Naive thymus-derived CD4-positive, alpha-beta T cell (primary cell): ENCODE results near the gene CATSPER3. TPM values are rescaled to one million over a fixed set of nuclear protein-coding genes. Genes with fewer than 3 reads are reported as not detected.

Source experiments
- ATAC-seq: fragments of 150-1000 bp; cut with Tn5 transposase; 2 replicates; pipeline ENCODE4 v1.10.0; 2021; ENCODE audit warnings: mild to moderate bottlenecking, moderate library complexity
- CTCF ChIA-PET: fragments of 350-600 bp; sonication (Branson Sonifier 250); formaldehyde crosslinking; loops from one replicate; lab custom pipeline; 2021; ENCODE audit warnings: antibody characterized with exemption; lab: Charles Lee
- POLR2A ChIA-PET: fragments of 350-600 bp; sonication (Branson Sonifier 250); formaldehyde crosslinking; loops from one replicate; lab custom pipeline; 2021; ENCODE audit warnings: antibody characterized with exemption, inconsistent platforms; lab: Charles Lee
- DNase-seq, 9 donors: peaks; one replicate each; pipeline versions ENCODE4 v3.0.0 to v3.0.0-alpha.2; 2020 to 2022; ENCODE audit warnings: mixed read lengths in 1 of 9
- H3K27ac ChIP-seq: one replicate; pipeline ENCODE4 v1.7.0; 2013; ENCODE audit warnings: mild to moderate bottlenecking, low read depth, low read length, moderate library complexity
- H3K27me3 ChIP-seq, 2 donors: one replicate each; pipeline ENCODE4 v1.7.0; 2013; ENCODE audit warnings: low read length in 2 of 2, mild to moderate bottlenecking in 2 of 2, moderate library complexity in 2 of 2; ENCODE audit not compliant: control insufficient read depth in 2 of 2, insufficient read depth in 2 of 2
- H3K36me3 ChIP-seq, 3 experiments: 1 replicate in 2 of 3; 2 replicates in 1 of 3; pipeline ENCODE4 v1.7.0; 2013; ENCODE audit warnings: low read length in 3 of 3, mild to moderate bottlenecking in 3 of 3, moderate library complexity in 1 of 3; ENCODE audit not compliant: insufficient read depth in 3 of 3, control insufficient read depth in 2 of 3
- H3K4me1 ChIP-seq, 2 donors: one replicate each; pipeline ENCODE4 v1.7.0; 2013; ENCODE audit warnings: low read length in 2 of 2, mild to moderate bottlenecking in 2 of 2, moderate library complexity in 1 of 2; ENCODE audit not compliant: control insufficient read depth in 2 of 2, insufficient read depth in 2 of 2
- H3K4me3 ChIP-seq: 2 replicates; pipeline ENCODE4 v1.7.0; 2013; ENCODE audit warnings: mild to moderate bottlenecking, low read length
- H3K9me3 ChIP-seq, 3 experiments: 1 replicate in 2 of 3; 2 replicates in 1 of 3; pipeline ENCODE4 v1.7.0; 2013; ENCODE audit warnings: low read length in 3 of 3; ENCODE audit not compliant: control insufficient read depth in 2 of 3
- H3K27ac Mint-ChIP-seq, 9 donors: one replicate each; pipeline ENCODE4 v1.8.0; 2020 to 2022; ENCODE audit warnings: mixed read lengths in 9 of 9, mild to moderate bottlenecking in 8 of 9, moderate library complexity in 5 of 9, inconsistent platforms in 2 of 9
- H3K27me3 Mint-ChIP-seq, 5 donors: one replicate each; pipeline ENCODE4 v1.8.0; 2021 to 2022; ENCODE audit warnings: mixed read lengths in 5 of 5, mild to moderate bottlenecking in 1 of 5
- H3K36me3 Mint-ChIP-seq, 5 donors: one replicate each; pipeline ENCODE4 v1.8.0; 2020 to 2022; ENCODE audit warnings: mixed read lengths in 5 of 5, mild to moderate bottlenecking in 3 of 5, inconsistent platforms in 1 of 5
- H3K4me1 Mint-ChIP-seq, 7 donors: one replicate each; pipeline ENCODE4 v1.8.0; 2020 to 2022; ENCODE audit warnings: mixed read lengths in 7 of 7, mild to moderate bottlenecking in 3 of 7, inconsistent platforms in 1 of 7
- H3K4me3 Mint-ChIP-seq, 10 donors: one replicate each; pipeline ENCODE4 v1.8.0; 2020 to 2022; ENCODE audit warnings: mild to moderate bottlenecking in 10 of 10, mixed read lengths in 10 of 10, moderate library complexity in 6 of 10, inconsistent platforms in 2 of 10
- H3K9me3 Mint-ChIP-seq, 11 donors: one replicate each; pipeline ENCODE4 v1.8.0; 2020 to 2022; ENCODE audit warnings: mixed read lengths in 11 of 11, mild to moderate bottlenecking in 4 of 11, inconsistent platforms in 1 of 11, moderate library complexity in 1 of 11
- intact Hi-C, 2 donors: fragments of 100-400 bp; cut with micrococcal nuclease; formaldehyde crosslinking; loops; one replicate each; pipeline ENCODE4 v1.15.1; 2023
- polyA plus RNA-seq, 2 donors: library from polyadenylated mRNA; unstranded; fragments of 300-500 nt; fragmentation: Illumina TruSeq; gene quantifications; one replicate each; pipeline ENCODE4 v1.2.3, GENCODE V29; 2021
- total RNA-seq, 6 experiments: library from RNA in 5 of 6; stranded (reverse) in 5 of 6; gene quantifications; 1 replicate in 5 of 6; 2 replicates in 1 of 6; pipeline ENCODE4 v1.2.3 and lab custom pipeline; 2021 to 2026

The CATSPER3 gene
- total and polyA plus RNA-seq, 7 experiments from 2014 or later, result 0.45 to 1.5 (median 0.81) TPM

DNA sequence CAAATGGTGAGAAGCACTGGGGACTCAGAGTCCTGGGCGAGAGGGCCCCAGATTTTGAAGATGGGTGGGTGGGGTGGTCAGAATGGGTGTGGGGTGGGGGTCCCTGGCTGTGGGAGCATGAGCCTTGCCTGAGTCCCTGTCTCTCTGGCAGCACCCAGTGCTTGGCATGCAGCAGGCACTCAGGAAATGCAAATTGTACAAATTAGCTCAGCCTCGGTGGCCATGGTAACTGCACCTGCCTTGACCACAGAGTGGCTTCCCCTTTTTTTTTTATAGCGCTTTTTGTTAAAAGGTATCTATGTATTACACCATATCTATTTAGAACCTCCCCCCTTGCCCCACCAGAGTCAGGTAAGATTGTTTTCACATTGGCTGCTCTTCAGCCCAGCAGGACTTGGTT is 85.6 kb downstream of the CATSPER3 start:
- Histone ChIP-seq H3K27ac (no peak overlapping the region), H3K27me3 (no peaks in the 10 kb centered on the region), H3K4me1 (no peaks in the 10 kb centered on the region), H3K4me3 (no peak overlapping the region), H3K9me3 (no peaks in the 10 kb centered on the region), H3K36me3 (no peaks in the 10 kb centered on the region)
- ChIA-PET POLR2A (no interaction called here), CTCF (no interaction called here)
- Mint-ChIP-seq H3K4me1 (peaks cover 0 to 6% (median 0%) of the 10 kb centered on the region in 7 donors), H3K4me3 (no peak overlapping the region), H3K27ac (no peak overlapping the region), H3K9me3 (no peaks in the 10 kb centered on the region), H3K27me3 (peaks cover 52 to 63% (median 61%) of the 10 kb centered on the region in 5 donors), H3K36me3 (no peaks in the 10 kb centered on the region)
- DNase-seq (no peak), ATAC-seq (peak; percentile 43)
- intact Hi-C loops, result no loop called here

DNA sequence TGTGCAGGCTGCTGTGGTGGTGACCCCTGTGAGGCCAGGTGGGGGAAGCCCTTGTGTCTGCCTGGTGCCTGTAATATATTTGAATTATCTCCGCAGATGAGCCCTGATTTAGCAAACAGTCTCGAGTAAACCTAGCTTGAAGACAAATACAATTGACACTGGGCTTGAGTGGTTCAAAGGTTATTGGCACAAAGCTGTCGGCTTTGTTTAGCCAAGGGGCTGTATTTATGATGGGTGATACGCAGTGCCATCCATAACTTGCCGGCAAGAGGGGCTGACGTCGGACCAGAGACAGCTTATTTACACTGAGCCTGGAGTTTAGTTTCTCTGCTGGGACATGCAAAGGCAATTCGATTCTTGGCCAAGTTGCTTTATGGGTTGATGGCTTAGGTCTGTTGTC is 86.3 kb downstream of the CATSPER3 start:
- no peaks in the 10 kb centered on the region for H3K36me3 Mint-ChIP-seq

DNA sequence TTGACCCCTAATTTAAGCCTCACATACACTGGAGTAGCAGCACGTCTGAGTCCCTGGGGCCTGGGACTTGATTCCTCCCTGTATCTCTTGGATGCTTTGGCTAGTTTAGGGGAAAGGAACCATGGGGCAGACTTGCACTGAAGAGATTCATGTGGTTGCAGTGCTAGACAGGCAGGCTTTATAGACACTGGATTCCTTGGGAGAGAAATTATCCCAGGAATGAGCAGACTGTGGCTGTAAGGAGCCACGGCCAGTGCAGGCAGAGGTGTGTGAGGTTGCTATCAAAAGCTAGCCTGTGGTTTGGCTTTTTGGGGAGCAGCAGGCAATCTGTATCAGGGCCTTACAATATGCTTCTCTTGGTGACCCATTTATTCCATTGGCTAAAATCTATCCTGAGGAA is 86.8 kb downstream of the CATSPER3 start:
- Histone ChIP-seq H3K4me3 (no peak overlapping the region), H3K9me3 (no peaks in the 10 kb centered on the region), H3K27ac (no peak overlapping the region), H3K36me3 (no peaks in the 10 kb centered on the region), H3K27me3 (no peaks in the 10 kb centered on the region), H3K4me1 (no peaks in the 10 kb centered on the region)
- no peak for ATAC-seq
- H3K27me3 Mint-ChIP-seq, result peaks cover 50 to 58% (median 57%) of the 10 kb centered on the region in 5 donors
- peaks cover 0 to 6% (median 0%) of the 10 kb centered on the region in 7 donors for H3K4me1 Mint-ChIP-seq
- no peak for DNase-seq
- no peak overlapping the region for H3K4me3 Mint-ChIP-seq
- no peaks in the 10 kb centered on the region for H3K36me3 Mint-ChIP-seq
- ChIA-PET POLR2A (no interaction called here), CTCF (interaction anchor here (0.6 kb wide), 1 partner anchor 94 kb away, joined by 3 read pairs; no protein-coding TSS in a partner anchor)
- intact Hi-C loops, result no loop called here
- no peaks in the 10 kb centered on the region for H3K9me3 Mint-ChIP-seq
- no peak overlapping the region for H3K27ac Mint-ChIP-seq

More for the DNA sequence above, 86.3 kb downstream of the CATSPER3 start:
- intact Hi-C loops, result no loop called here
- Mint-ChIP-seq H3K27ac (no peak overlapping the region), H3K4me3 (no peak overlapping the region), H3K27me3 (peaks cover 52 to 63% (median 61%) of the 10 kb centered on the region in 5 donors), H3K4me1 (peaks cover 0 to 6% (median 0%) of the 10 kb centered on the region in 7 donors), H3K9me3 (no peaks in the 10 kb centered on the region)
- ChIA-PET POLR2A (no interaction called here), CTCF (interaction anchor here (0.6 kb wide), 1 partner anchor 94 kb away, joined by 3 read pairs; no protein-coding TSS in a partner anchor)
- no peaks in the 10 kb centered on the region for H3K9me3 ChIP-seq
- no peaks in the 10 kb centered on the region for H3K4me1 ChIP-seq
- no peaks in the 10 kb centered on the region for H3K27me3 ChIP-seq
- ATAC-seq (no peak), DNase-seq (no peak)
- H3K36me3 ChIP-seq, result no peaks in the 10 kb centered on the region
- no peak overlapping the region for H3K4me3 ChIP-seq
- no peak overlapping the region for H3K27ac ChIP-seq

DNA sequence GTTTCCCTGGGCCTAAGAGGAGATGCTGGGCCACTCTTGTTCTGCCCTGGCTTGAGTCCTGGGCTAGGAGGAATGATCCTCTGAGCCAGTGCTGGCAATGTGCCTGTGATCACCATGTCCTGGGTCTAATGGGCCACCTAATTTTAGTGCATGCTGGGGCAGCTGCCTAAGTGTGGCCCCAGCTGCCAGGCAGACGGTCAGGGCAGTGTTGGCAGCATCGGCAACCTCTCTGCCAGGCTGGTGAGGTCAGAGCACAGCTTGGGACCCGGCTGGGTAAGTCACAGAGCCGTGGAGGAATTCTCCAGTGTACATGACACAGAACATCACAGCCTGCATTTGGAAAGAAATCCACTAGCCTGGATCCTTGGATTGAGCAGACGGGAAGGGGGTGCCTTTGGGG is 87.7 kb downstream of the CATSPER3 start:
- H3K4me3 Mint-ChIP-seq, result no peak overlapping the region
- DNase-seq (no peak), ATAC-seq (no peak)
- Histone ChIP-seq H3K4me1 (no peaks in the 10 kb centered on the region), H3K27me3 (no peaks in the 10 kb centered on the region), H3K4me3 (no peak overlapping the region), H3K27ac (no peak overlapping the region), H3K36me3 (no peaks in the 10 kb centered on the region), H3K9me3 (no peaks in the 10 kb centered on the region)
- no peak overlapping the region for H3K27ac Mint-ChIP-seq
- POLR2A ChIA-PET, result no interaction called here
- H3K27me3 Mint-ChIP-seq, result peaks cover 43 to 56% (median 51%) of the 10 kb centered on the region in 5 donors
- CTCF ChIA-PET, result no interaction called here
- no peaks in the 10 kb centered on the region for H3K36me3 Mint-ChIP-seq
- intact Hi-C loops, result no loop called here
- peaks cover 0 to 6% (median 0%) of the 10 kb centered on the region in 7 donors for H3K4me1 Mint-ChIP-seq
- no peaks in the 10 kb centered on the region for H3K9me3 Mint-ChIP-seq

DNA sequence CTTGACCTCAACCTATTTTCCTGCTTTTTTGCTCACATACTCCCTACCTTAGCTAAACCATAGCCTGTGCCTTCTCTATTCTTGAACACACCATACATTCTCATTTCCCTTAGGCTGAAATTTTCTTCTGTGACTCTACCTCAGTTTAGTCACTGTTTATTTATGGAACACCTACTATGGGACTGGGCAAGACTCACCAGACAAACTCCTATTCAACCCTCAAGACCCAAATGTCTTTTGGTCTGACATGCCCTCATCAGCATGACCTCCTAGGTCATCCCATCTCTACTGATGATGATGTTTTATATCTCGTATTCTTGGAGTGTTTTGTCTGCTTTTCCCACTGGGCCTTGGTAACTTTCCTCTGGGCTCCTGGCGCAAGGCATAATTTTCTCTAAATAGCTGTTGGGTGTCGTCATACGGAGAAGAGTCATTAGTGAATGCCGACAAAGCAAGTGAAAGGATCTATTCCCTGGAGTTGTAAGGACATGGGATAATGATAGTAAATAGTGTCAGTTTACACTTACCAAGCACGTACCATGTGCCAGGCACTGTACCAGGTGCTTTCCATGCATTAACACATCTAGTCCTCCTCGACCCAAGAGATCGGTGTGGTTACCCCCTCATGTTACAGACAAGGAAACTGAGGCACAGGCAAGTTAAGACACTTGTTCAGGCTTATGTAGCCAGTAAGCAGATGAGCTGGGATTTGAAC is 88.8 kb downstream of the CATSPER3 start:
- H3K27me3 Mint-ChIP-seq, result peaks cover 32 to 51% (median 41%) of the 10 kb centered on the region in 5 donors
- H3K4me3 ChIP-seq, result no peak overlapping the region
- no peak for ATAC-seq
- H3K27ac ChIP-seq, result no peak overlapping the region
- no peaks in the 10 kb centered on the region for H3K27me3 ChIP-seq
- no peak overlapping the region for H3K4me3 Mint-ChIP-seq
- ChIA-PET CTCF (no interaction called here), POLR2A (no interaction called here)
- intact Hi-C loops, result no loop called here
- no peaks in the 10 kb centered on the region for H3K9me3 Mint-ChIP-seq
- no peaks in the 10 kb centered on the region for H3K36me3 Mint-ChIP-seq
- H3K4me1 Mint-ChIP-seq, result peaks cover 0 to 2% (median 0%) of the 10 kb centered on the region in 7 donors
- H3K27ac Mint-ChIP-seq, result no peak overlapping the region
- H3K4me1 ChIP-seq, result no peaks in the 10 kb centered on the region
- no peak for DNase-seq
- no peaks in the 10 kb centered on the region for H3K36me3 ChIP-seq
- no peaks in the 10 kb centered on the region for H3K9me3 ChIP-seq

DNA sequence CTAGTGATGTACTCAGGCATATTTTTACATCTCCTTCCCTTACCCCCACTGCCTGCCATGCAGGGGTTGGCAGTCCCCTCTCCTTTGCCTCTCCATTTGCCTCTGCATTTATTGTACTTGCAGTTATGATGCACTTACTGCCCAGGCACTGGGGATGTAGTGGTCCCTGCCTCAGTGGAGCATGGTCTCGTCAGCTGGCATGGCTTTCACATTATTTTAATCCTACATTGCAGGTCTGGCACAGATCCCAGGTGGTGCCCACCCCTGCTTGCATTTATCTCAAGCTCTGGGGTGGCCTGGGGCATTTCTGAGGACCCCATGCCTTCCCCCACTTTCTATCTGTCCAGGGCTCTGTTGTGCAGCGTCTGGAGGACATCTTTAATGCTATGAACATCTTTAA is 89.5 kb downstream of the CATSPER3 start:
- intact Hi-C loops, result no loop called here

DNA sequence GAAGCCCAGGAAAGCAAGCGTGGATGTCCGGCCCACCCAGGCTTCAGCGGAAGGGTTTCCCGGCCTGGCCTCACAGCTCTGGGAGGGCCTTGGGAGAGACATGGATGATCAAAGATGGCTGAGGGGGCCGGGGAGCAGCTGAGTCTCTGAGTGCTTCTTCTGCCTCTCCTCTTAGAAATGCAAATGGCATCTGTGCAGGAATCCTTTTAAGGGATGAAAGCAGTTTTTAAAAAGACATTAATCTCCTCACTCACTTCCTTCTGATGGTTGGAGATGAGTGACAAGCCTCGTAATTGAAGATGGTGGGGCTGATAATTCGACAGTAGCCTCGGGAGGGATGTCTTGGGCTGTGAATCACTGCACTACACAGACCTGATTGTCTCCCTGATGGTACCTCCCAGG is 90.6 kb downstream of the CATSPER3 start:
- Mint-ChIP-seq H3K4me3 (no peak overlapping the region), H3K27ac (no peak overlapping the region), H3K36me3 (no peaks in the 10 kb centered on the region), H3K9me3 (no peaks in the 10 kb centered on the region), H3K4me1 (peaks cover 0 to 2% (median 0%) of the 10 kb centered on the region in 7 donors), H3K27me3 (peaks cover 15 to 42% (median 22%) of the 10 kb centered on the region in 5 donors)
- no peaks in the 10 kb centered on the region for H3K9me3 ChIP-seq
- no peak for DNase-seq
- ChIA-PET POLR2A (no interaction called here), CTCF (no interaction called here)
- no peaks in the 10 kb centered on the region for H3K27me3 ChIP-seq
- ATAC-seq, result no peak
- no peaks in the 10 kb centered on the region for H3K36me3 ChIP-seq
- no peak overlapping the region for H3K27ac ChIP-seq
- intact Hi-C loops, result no loop called here
- H3K4me3 ChIP-seq, result no peak overlapping the region
- no peaks in the 10 kb centered on the region for H3K4me1 ChIP-seq

More for the DNA sequence above, 89.5 kb downstream of the CATSPER3 start:
- Mint-ChIP-seq H3K9me3 (no peaks in the 10 kb centered on the region), H3K4me3 (no peak overlapping the region), H3K27ac (no peak overlapping the region), H3K4me1 (peaks cover 0 to 2% (median 0%) of the 10 kb centered on the region in 7 donors), H3K36me3 (no peaks in the 10 kb centered on the region), H3K27me3 (peaks cover 25 to 52% (median 33%) of the 10 kb centered on the region in 5 donors)
- POLR2A ChIA-PET, result no interaction called here
- no peaks in the 10 kb centered on the region for H3K36me3 ChIP-seq
- H3K4me1 ChIP-seq, result no peaks in the 10 kb centered on the region
- no peaks in the 10 kb centered on the region for H3K27me3 ChIP-seq
- no peak overlapping the region for H3K4me3 ChIP-seq
- DNase-seq, result no peak
- CTCF ChIA-PET, result no interaction called here
- ATAC-seq, result no peak
- no peaks in the 10 kb centered on the region for H3K9me3 ChIP-seq
- no peak overlapping the region for H3K27ac ChIP-seq
